GM23338 (cell line): ENCODE measurements around the gene BAHCC1.

Source experiments
- CREB1 ChIP-seq: fragments of 250-450 bp; sonication (Bioruptor Pico); IDR thresholded peaks from 2 replicates; pipeline ENCODE4 v1.5.0; 2020; ENCODE audit warnings: low read depth, mild to moderate bottlenecking, moderate library complexity
- CTCF ChIP-seq, 2 experiments: fragments of 200-600 bp in 1 of 2; sonication (generic) in 1 of 2; conservative IDR thresholded peaks; 2 replicates each; pipeline versions ENCODE4 v1.5.1 to v1.6.1; 2016 to 2017; ENCODE audit warnings: antibody characterized with exemption in 2 of 2, low read depth in 2 of 2, mild to moderate bottlenecking in 2 of 2, moderate library complexity in 1 of 2
- EZH2 ChIP-seq: fragments of 200-600 bp; sonication (generic); IDR thresholded peaks from one replicate; pipeline ENCODE4 v1.8.0; 2017; ENCODE audit warnings: antibody characterized with exemption, mild to moderate bottlenecking, low read depth; ENCODE audit not compliant: unreplicated experiment
- EZH2phosphoT487 ChIP-seq: fragments of 200-600 bp; sonication (generic); IDR thresholded peaks from one replicate; pipeline ENCODE4 v1.8.1; 2018; ENCODE audit warnings: antibody characterized with exemption; ENCODE audit not compliant: unreplicated experiment

GRCh38 chr17:81380666-81381518 lies 14.4 kb upstream of the BAHCC1 start:
- TF ChIP-seq CTCF (conservative IDR thresholded peaks at IDR 0.05; ENCODE audit: low read depth in 2 of 2): no peak
- TF ChIP-seq EZH2phosphoT487: no peak
- TF ChIP-seq CREB1 (CRISPR knock-in tag): no peak
- TF ChIP-seq EZH2: no peak
